GM18526 (cell line): ENCODE results near the gene MT1X.

Experiments
- POLR2A ChIP-seq: IDR thresholded peaks from 3 replicates; pipeline ENCODE4 v1.6.1; 2011; ENCODE audit not compliant: insufficient read length; ENCODE audit errors: extremely low read depth

MT1X gene

GRCh38 chr16:56684926-56685590 lies 2.8 kb downstream of the MT1X start:
- no peak for TF ChIP-seq POLR2A

DNA sequence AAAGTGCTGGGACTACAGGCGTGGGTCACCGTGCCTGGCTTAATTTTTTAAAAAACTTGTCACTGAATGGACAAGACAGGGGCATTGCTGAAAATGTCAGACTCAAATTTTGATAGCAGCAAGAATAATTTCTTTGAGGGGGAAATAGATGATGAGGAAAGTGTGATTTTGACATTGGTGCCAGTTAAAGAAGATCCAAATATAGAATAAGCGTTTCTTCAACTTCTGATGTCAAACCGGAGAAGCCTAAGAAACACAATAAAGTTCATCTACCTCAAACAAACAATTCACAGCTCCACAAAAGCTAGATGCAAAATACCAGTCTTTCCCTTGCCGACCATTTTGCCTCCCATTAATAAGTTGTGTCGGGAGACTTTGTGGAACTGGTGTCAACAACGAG lies 4.5 kb downstream of the MT1X start:
- TF ChIP-seq POLR2A = no peak

GRCh38 chr16:56688762-56689161 lies 6.5 kb downstream of the MT1X start:
- TF ChIP-seq POLR2A = no peak

GRCh38 chr16:56689171-56689570 lies 6.9 kb downstream of the MT1X start:
- TF ChIP-seq POLR2A = no peak

DNA sequence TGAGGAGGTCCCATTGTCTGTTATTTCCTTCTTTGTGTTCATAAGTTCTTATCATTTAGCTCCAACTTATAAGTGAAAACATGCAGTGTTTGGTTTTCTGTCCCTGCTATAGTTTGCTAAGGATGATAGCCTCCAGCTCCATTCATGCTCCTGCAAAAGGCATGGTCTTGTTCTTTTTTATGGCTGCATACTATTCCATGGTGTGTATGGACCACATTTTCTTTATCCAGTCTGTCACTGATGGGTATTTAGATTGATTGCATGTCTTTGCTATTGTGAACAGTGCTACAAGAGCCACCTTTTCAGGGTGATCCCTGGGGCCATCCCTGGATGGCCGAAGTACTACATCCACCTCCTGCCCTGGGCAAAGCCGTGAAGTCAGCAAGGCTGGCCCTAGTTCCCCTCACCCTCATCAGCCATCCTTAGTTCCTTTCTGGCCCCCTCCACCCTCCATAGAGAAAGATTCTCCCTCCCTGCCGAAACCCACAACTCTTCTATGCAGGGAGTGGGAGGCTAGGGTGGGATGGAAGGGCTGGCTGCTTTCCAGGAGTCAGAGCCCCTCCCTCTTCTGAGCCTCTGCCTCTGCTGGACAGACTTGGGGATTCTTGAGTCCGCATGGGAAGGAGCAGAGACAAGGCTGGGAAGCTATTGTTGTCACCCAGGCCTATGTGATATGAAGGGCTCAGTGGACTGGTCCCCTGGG lies 8.3 kb downstream of the MT1X start:
- no peak for TF ChIP-seq POLR2A

DNA sequence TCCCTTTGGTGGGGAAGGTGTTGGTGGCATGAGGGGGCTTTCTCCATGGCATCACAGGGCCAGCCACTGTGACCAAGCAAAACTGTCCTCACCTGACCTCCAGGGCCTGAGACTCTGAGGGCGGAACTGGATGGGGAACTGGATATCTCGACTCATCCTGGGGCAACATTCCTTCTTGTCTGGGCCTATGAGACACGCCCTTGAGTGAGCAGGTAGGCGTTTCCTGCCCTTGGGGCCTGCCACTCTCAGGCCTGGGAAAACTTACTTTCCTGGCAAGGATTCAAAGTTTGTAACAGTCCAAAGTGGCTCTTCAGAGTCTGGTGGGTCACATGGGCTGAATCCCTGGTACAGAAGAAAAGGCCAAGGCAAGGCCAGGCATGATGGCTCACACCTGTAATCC lies 9.6 kb downstream of the MT1X start:
- TF ChIP-seq POLR2A = no peak

DNA sequence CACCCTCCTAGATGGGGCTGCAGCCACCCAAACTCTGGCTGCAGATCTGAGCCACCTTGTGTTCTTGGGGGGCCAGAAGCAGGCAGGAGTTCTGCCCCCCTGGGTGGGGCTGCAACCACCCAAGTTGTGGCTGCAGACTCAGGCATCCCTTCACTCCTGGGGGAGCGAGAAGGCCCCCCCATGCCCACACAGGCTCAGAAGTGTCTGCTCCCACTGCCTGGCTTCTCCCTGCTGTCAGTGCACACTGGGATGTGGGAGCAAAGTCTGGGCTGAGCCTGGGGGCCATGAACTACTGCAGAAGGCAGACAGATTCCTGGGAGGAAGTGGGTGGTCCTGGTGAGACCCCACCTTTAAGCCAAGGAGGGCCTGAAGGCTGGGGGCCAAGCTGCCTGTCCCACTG lies 13.0 kb downstream of the MT1X start:
- no peak for TF ChIP-seq POLR2A

GRCh38 chr16:56697456-56698155 lies 15.3 kb downstream of the MT1X start:
- TF ChIP-seq POLR2A = no peak

- TF ChIP-seq POLR2A = no peak
These were observed 17.9 kb downstream of the MT1X start for GRCh38 chr16:56700195-56700594.

- no peak for TF ChIP-seq POLR2A
These were observed 18.4 kb downstream of the MT1X start for GRCh38 chr16:56700631-56701030.

DNA sequence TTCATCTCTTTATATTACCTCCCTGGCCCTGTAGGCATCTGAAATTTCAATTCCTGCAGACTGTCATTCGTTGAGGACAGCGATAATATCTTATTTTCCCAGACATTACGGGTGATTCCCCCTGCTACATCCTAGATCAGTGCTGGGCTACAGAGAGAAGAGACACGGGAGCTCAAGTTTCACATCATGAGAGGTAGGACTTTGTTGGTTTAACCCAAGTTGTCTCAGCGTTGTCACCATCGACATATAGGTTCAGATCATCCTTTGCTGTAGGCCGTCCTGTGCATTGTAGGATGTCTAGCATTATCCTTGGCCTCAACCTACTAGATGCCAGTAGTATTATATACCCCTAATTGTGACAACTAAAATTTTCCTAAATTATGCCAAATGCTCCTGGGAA lies 19.3 kb downstream of the MT1X start:
- TF ChIP-seq POLR2A = no peak

GRCh38 chr16:56702836-56703235 lies 20.6 kb downstream of the MT1X start:
- no peak for TF ChIP-seq POLR2A

DNA sequence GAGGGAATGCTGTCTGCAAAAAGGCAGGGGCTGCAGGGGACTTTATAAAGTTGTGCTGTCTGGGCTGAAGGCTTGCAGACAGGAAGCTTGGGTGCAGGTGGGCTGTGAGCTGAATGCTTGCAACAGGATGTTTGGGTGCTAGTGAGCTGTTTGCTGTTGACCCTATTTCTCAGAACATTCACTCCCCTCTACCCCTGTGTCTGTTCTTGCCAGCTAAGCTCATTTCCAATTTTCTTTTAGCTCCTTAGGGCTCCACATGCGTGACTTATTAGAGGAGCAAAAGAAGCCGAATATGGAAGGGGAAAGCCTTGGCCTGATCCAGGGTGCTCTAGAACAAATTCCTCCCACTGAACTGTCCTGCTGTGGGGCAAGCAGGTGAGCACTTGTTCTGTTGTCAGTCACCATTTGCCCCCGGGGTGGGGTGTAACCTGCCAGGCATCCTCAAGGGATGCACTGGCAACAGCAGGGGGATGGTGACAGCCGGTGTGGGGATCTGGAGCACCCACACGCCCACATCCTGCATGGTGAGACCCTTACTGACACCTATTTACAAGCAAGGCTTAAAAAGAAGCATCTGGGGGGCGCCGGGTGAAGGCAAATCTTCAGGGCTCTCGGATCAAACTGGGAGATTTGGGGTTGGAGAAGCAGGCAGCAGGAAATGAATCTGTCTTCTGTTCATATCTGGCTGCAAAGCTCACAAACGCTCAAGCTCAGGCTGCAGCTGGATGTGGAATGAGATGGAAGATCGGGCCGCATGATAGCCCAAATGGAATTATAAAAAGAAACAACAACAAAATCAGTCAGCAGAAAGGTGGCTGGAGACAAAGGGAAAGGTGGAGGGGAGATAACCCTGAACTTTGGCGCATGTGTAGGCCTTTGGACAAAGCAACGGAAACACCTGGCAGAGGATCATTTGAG lies 26.5 kb downstream of the MT1X start:
- no peak for TF ChIP-seq POLR2A

GRCh38 chr16:56709443-56710040 lies 27.3 kb downstream of the MT1X start:
- TF ChIP-seq POLR2A = no peak

DNA sequence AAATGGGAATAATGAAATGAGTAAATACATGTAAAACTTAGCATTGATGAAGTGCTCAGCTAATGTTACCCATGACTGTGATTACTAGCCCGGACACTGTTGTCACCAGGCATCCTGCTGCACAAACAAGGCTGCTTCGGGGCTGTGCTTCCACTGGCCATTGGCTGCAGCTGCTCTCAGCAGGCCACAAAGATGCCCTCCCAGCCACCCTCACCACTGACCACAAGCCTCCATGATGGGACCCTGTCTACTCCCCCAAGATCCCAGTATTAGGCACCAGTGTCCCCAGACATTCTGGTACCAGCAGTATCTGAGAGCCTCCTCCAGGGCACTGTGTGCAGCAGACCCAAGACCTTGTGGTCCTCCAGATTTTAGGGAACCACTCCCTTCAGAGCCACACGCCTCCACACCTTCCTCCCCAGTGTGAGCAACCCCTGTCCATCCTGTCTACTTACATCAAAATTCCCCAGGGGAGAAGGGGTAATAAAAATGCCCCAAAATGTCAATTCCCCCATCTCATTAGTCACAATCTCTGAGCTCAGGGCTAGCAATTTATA lies 28.0 kb downstream of the MT1X start:
- no peak for TF ChIP-seq POLR2A

DNA sequence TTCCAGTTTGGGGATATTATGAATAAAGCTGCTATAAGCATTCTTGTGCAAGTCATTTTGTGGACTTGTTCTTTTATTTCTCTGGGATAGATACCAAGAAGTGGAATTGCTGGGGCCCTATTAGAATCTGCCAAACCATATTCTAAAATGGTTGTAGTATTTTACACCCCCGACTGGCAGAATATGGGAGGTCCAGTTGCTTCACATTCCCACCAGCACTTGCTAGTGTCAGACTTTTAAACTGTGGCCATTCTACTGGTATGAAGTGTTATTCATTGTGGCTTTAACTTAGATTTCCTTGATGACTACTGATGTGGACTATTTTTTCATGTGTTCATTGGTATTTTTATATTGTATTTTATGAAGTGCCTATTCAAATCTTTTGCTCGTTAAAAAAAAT lies 29.6 kb downstream of the MT1X start:
- no peak for TF ChIP-seq POLR2A
